Lower lobe of right lung (tissue), 2 donors: Measurements from ENCODE around the gene CDHR2. TPM values are rescaled to one million over a fixed set of nuclear protein-coding genes. Genes with fewer than 3 reads are reported as not detected.

Experiments used
- ATAC-seq, 2 donors: fragments of 200-7000 bp; cut with Tn5 transposase; one replicate each; pipeline ENCODE4 v1.9.1; 2020 to 2022; ENCODE audit warnings: mild to moderate bottlenecking in 2 of 2, moderate library complexity in 2 of 2
- DNase-seq: peaks from one replicate; pipeline ENCODE4 v3.0.0-alpha.2; 2020
- H3K27ac ChIP-seq: fragments of 200-600 bp; one replicate; pipeline ENCODE4 v1.8.0; 2022
- H3K27me3 ChIP-seq: fragments of 200-600 bp; one replicate; pipeline ENCODE4 v1.8.0; 2022; ENCODE audit warnings: low read depth
- H3K36me3 ChIP-seq: fragments of 200-600 bp; one replicate; pipeline ENCODE4 v1.8.0; 2022; ENCODE audit warnings: mild to moderate bottlenecking
- H3K4me1 ChIP-seq: fragments of 200-600 bp; one replicate; pipeline ENCODE4 v1.8.0; 2022
- H3K4me3 ChIP-seq: fragments of 200-600 bp; one replicate; pipeline ENCODE4 v1.8.0; 2022; ENCODE audit warnings: mild to moderate bottlenecking
- H3K9me3 ChIP-seq: fragments of 200-600 bp; one replicate; pipeline ENCODE4 v1.8.0; 2022
- intact Hi-C: fragments of 100-400 bp; cut with DNase I; formaldehyde crosslinking; loops from one replicate; pipeline ENCODE4 v1.11.0; 2022
- total RNA-seq: library from RNA; stranded (reverse); fragmentation: NEBNext Ultra II Directional; extraction: Animal tissue kit (Norgen Biotek cat#: 25700); gene quantifications from one replicate; pipeline ENCODE4 v1.2.1, GENCODE V29; 2021
- TF ChIP-seq, protein P1 (sequence below): fragments of 200-600 bp; IDR thresholded peaks from one replicate; pipeline ENCODE4 v1.8.0; 2022; ENCODE audit warnings: antibody characterized with exemption, mild to moderate bottlenecking
- donor health status: DM: no; HTN: yes; CAD: no; lungs with severe emphysema.

The CDHR2 gene
- total RNA-seq, 1 donor from 2014 or later, result 0.62 TPM

DNA sequence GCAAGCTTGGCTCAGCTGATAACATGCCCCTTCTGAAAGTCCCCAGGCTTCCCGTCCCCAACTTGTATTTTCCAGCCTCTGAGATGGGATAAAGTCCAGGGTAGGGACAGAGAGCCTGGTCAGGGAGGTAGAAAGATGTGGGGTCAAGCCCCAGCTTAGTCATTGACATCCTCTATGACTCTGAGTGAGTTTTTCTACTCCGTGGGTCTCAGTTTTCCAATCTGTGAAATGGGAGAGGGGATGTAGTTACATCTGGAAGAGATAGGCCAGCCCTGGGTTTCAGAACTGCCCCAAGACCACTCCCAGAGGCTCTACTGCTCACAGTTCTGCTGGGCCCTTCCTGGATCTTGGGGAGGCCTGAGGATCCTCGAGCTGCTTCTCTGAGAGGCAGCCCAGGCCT is 57.7 kb downstream of the CDHR2 start:
- intact Hi-C loops, result no loop called here
- peaks cover 12% of the 10 kb centered on the region for H3K4me1 ChIP-seq
- no peaks in the 10 kb centered on the region for H3K9me3 ChIP-seq
- TF ChIP-seq, protein P1, sequence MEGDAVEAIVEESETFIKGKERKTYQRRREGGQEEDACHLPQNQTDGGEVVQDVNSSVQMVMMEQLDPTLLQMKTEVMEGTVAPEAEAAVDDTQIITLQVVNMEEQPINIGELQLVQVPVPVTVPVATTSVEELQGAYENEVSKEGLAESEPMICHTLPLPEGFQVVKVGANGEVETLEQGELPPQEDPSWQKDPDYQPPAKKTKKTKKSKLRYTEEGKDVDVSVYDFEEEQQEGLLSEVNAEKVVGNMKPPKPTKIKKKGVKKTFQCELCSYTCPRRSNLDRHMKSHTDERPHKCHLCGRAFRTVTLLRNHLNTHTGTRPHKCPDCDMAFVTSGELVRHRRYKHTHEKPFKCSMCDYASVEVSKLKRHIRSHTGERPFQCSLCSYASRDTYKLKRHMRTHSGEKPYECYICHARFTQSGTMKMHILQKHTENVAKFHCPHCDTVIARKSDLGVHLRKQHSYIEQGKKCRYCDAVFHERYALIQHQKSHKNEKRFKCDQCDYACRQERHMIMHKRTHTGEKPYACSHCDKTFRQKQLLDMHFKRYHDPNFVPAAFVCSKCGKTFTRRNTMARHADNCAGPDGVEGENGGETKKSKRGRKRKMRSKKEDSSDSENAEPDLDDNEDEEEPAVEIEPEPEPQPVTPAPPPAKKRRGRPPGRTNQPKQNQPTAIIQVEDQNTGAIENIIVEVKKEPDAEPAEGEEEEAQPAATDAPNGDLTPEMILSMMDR, result no peak
- no peak for DNase-seq
- H3K27ac ChIP-seq, result no peak overlapping the region
- H3K27me3 ChIP-seq, result peaks cover 10% of the 10 kb centered on the region
- ATAC-seq, result no peak
- no peak overlapping the region for H3K4me3 ChIP-seq
- H3K36me3 ChIP-seq, result no peaks in the 10 kb centered on the region

GRCh38 chr5:176608142-176608705 is 59.1 kb downstream of the CDHR2 start:
- Histone ChIP-seq H3K9me3 (no peaks in the 10 kb centered on the region), H3K36me3 (no peaks in the 10 kb centered on the region), H3K27me3 (peaks cover 17% of the 10 kb centered on the region), H3K4me3 (no peak overlapping the region), H3K27ac (no peak overlapping the region), H3K4me1 (peaks cover 12% of the 10 kb centered on the region)
- TF ChIP-seq, protein P1, result no peak
- no peak for ATAC-seq
- DNase-seq, result no peak
- intact Hi-C loops, result no loop called here

DNA sequence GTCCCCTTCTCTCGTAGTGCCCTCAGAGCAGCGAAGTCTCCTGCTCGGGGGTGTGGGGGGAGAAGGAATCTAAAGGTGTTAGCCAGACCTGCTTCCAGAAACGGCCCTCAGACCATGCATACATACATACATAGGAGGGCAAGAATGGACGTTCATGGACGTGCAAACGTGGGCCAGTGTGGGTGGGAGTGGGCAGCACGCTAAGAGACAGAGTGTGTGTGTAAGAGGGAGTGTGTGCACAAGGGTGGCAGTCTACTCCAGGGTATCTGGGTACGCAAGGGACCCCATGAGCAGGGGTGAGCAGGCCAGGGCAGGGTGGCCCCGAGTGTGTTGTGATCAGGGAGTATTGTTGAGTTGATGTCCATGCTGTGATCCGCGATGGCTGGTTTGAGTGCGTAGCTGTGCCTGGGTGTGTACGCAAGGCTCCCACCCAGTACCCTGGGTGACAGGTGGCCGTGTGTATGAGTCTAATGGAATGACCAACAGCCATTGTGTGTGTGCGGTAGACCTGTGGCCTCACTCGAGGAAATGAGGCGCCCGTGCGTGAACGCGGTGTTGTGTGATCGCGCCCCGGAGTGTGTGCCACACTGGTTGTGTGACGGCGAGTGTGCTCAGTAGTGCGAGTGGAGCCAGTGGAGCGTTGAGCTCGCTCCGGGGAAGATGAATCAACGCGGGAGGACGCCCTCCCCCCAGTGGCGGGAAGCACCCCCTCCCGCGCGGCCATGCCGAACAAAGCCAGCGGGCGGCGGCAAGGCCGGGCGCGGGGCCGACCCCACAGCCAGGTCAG is 60.0 kb downstream of the CDHR2 start:
- H3K27me3 ChIP-seq, result peaks cover 17% of the 10 kb centered on the region
- ATAC-seq (no peak), DNase-seq (no peak)
- H3K9me3 ChIP-seq, result no peaks in the 10 kb centered on the region
- H3K4me1 ChIP-seq, result peaks cover 12% of the 10 kb centered on the region
- no peak overlapping the region for H3K27ac ChIP-seq
- intact Hi-C loops, result no loop called here
- no peaks in the 10 kb centered on the region for H3K36me3 ChIP-seq
- TF ChIP-seq, protein P1, result no peak
- peak overlapping the region; percentile 73 for H3K4me3 ChIP-seq

GRCh38 chr5:176609724-176610434 is 60.7 kb downstream of the CDHR2 start, which contains the start of gene GPRIN1:
GPRIN1 (minus strand) TSS chr5:176610156; CDS start chr5:176599834, 10,322 bp downstream.
- Histone ChIP-seq H3K9me3 (no peaks in the 10 kb centered on the region), H3K4me1 (peaks cover 12% of the 10 kb centered on the region), H3K27me3 (peaks cover 17% of the 10 kb centered on the region), H3K27ac (no peak within 1 kb of the TSS), H3K36me3 (no peaks in the 10 kb centered on the region), H3K4me3 (peak within 1 kb of the TSS; percentile 73)
- TF ChIP-seq, protein P1, result peak; percentile 20
- ATAC-seq, result peak; percentile 82 to 86
- DNase-seq, result peak; percentile 57
- intact Hi-C loops, result no loop called here

GRCh38 chr5:176610435-176610773 is 61.3 kb downstream of the CDHR2 start:
- Histone ChIP-seq H3K4me3 (peak overlapping the region; percentile 73), H3K4me1 (peaks cover 12% of the 10 kb centered on the region), H3K27me3 (peaks cover 17% of the 10 kb centered on the region), H3K9me3 (no peaks in the 10 kb centered on the region), H3K27ac (no peak overlapping the region), H3K36me3 (no peaks in the 10 kb centered on the region)
- DNase-seq, result no peak
- TF ChIP-seq, protein P1, result no peak
- ATAC-seq, result peak in 1 of 2 donors; percentile 4
- intact Hi-C loops, result no loop called here
